ENCODE data around the gene TMEM145. TPM values are rescaled to one million over a fixed set of nuclear protein-coding genes. Genes with fewer than 3 reads are reported as not detected.

Gene TMEM145
- total RNA-seq, 1 donor from 2014 or later: 0.36 TPM

DNA sequence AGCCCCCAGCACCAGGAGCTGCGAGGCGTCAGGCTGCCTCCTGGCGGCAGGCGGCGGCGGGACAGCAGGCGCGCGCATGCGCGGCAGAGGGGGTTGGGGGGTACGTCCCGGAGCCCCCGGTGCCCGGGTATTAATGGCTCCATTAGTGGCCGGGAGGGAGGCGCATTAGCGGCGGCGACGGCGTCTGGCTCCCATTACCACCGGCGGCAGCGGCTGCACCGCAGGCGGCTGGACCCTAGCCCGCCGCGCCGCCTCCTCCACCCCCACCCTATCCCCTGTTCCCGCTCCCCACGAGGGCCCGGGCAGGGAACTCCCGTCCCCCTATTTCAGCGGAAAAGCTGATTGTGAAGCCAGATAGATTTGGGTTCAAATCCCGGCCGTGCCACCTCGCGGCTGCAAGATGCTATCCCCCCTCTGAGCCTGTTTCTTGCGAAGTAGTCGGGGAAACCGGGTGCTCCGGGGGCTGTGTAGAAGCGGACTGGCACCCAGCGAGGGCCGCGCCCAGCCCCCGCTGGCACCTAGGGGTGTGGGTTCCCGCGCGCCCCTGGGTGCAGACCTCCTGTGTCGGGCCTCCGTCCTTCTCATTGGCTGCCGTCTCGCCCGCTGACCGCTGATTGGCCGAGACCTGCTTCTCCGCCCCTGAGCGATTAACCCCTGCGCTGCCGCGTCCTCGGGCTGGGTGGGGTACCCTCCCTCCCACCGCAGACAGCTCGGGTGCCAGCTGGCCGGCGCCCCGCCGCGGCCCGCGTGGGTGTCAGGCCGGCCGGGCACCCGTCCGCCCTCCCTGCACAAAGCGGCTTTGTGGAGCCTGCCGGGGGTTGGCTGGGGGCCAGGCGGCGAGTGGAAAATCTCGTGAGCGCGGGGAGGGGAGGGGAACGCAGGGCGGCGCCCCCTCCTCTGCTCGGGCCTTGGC is 33.0 kb upstream of the TMEM145 start:
- Histone ChIP-seq H3K36me3 (no peaks in the 10 kb centered on the region), H3K9me3 (replicated peaks) (no peaks in the 10 kb centered on the region), H3K27me3 (ENCODE audit: low read depth) (no peaks in the 10 kb centered on the region), H3K27ac (replicated peaks) (peak overlapping the region; percentile 98), H3K4me1 (peaks cover 91% of the 10 kb centered on the region), H3K4me3 (peak overlapping the region; percentile 90)
- TF ChIP-seq CTCF (IDR thresholded peaks at IDR 0.05; ENCODE audit: borderline replicate concordance): peak; percentile 92
- DNase-seq: peak; percentile 94
- intact Hi-C loops (cut with micrococcal nuclease): loop anchor here (5.0 kb wide), 1 partner anchor 38 kb away; the partner anchor contains the start of gene GSK3A

DNA sequence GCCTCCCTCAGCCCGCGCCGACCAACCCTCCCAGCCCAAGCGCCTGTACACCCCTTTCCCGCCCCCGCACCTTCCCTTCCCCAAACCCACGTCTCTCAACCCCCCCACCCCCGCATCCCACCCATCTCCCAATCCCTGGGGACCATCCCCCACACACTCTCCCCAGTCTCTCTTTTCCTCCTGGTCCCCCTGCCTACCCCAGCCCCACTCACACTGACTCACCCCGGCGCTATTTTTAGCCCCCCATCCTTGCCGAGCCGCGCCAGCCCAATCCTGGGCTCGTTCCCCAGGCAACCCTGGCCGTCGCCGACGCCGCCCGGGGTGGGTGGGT is 32.3 kb upstream of the TMEM145 start:
- no peaks in the 10 kb centered on the region for H3K27me3 ChIP-seq (ENCODE audit: low read depth)
- no peaks in the 10 kb centered on the region for H3K9me3 ChIP-seq (replicated peaks)
- intact Hi-C loops (cut with micrococcal nuclease): loop anchor here (5.0 kb wide), 1 partner anchor 38 kb away; the partner anchor contains the start of gene GSK3A
- no peaks in the 10 kb centered on the region for H3K36me3 ChIP-seq
- peak overlapping the region; percentile 98 for H3K27ac ChIP-seq (replicated peaks)
- peak overlapping the region; percentile 90 for H3K4me3 ChIP-seq
- peaks cover 91% of the 10 kb centered on the region for H3K4me1 ChIP-seq
- no peak for DNase-seq
- TF ChIP-seq CTCF (IDR thresholded peaks at IDR 0.05; ENCODE audit: borderline replicate concordance): no peak

DNA sequence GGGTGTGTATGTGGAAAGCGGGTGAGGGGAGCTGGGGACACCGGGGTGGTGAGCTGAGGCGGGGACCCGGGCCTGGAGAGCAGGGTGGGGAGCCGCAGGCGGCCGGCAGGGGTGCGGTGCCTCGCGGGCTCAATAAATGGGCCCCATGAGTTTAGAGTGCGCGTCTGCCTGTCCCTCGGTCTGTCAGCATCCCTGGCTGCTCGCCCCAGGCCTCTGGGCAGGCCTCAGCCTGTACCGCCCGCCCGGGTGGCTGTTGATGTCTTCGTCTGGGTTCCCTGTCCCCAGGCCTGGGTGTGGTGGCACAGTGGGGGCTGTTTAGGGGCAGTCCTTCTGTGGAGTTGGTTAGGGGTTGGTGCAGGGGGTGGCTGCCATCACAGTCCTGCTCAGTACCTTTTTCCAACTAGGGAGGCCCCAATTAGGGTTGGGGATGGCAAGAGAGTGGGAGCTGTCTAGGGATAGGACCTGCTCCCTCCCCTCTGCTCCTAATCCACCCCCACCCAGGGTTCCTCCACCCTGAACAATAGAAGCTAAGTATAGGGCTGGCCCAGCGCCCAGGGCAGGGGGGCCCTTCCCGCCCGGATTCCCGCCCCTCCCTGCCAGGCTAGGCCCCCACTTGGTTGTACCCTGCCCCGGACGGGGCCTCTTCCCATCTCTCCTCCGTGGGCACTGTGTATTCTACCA is 31.8 kb upstream of the TMEM145 start:
- H3K4me1 ChIP-seq: peaks cover 91% of the 10 kb centered on the region
- peak overlapping the region; percentile 98 for H3K27ac ChIP-seq (replicated peaks)
- peak overlapping the region; percentile 90 for H3K4me3 ChIP-seq
- no peaks in the 10 kb centered on the region for H3K9me3 ChIP-seq (replicated peaks)
- H3K27me3 ChIP-seq (ENCODE audit: low read depth): no peaks in the 10 kb centered on the region
- peak; percentile 69 for DNase-seq
- intact Hi-C loops (cut with micrococcal nuclease): loop anchor here (5.0 kb wide), 1 partner anchor 39 kb away; the partner anchor contains the start of gene GSK3A
- no peaks in the 10 kb centered on the region for H3K36me3 ChIP-seq
- TF ChIP-seq CTCF (IDR thresholded peaks at IDR 0.05; ENCODE audit: borderline replicate concordance): peak; percentile 18

GRCh38 chr19:42281827-42282762 is 31.0 kb upstream of the TMEM145 start:
- no peak for DNase-seq

More at GRCh38 chr19:42281827-42282762, 31.0 kb upstream of the TMEM145 start:
- intact Hi-C loops (cut with micrococcal nuclease): loop anchor here (5.0 kb wide), 1 partner anchor 40 kb away; the partner anchor contains the start of gene GSK3A
- peak overlapping the region; percentile 90 for H3K4me3 ChIP-seq
- peak overlapping the region; percentile 98 for H3K27ac ChIP-seq (replicated peaks)
- TF ChIP-seq CTCF (IDR thresholded peaks at IDR 0.05; ENCODE audit: borderline replicate concordance): no peak
- H3K27me3 ChIP-seq (ENCODE audit: low read depth): no peaks in the 10 kb centered on the region
- H3K9me3 ChIP-seq (replicated peaks): no peaks in the 10 kb centered on the region
- peaks cover 4% of the 10 kb centered on the region for H3K36me3 ChIP-seq
- H3K4me1 ChIP-seq: peaks cover 91% of the 10 kb centered on the region

Measured in left ventricle myocardium inferior (tissue), 1 donor.